Islet of Langerhans (tissue), 1 donor: ENCODE results near the gene CATSPER1.

Source experiments
- FAIRE-seq: peaks from one replicate; lab custom pipeline; 2011; peaks lifted over from hg19 to GRCh38; lab: Jason Lieb, UNC

Gene CATSPER1

DNA sequence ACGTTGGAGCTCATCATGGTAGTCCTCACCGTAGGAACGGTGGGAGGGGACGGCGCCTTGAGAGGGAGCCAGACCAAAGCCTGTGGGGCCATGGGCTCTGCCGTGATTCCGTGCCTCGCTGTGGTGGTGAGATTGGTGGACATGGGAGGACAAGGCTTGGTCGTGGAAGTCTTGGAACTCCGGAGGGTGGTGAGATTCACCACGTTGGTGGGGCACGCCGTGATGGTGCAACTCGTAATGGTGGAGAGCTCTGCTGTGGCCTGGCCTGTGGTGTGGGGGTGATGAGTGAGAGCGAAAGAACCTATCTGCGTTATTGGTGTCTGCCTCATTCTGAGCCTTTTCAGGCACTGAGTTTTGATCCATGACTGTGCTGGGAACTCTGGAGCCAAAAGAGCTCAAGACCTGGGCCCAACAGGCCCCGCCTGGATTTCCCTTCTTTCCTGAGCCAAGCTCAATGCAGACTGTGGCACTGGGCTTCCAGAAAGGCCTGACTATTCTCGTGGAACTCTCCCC is at the start of gene CATSPER1:
Gene CATSPER1, minus strand, starts transcription at position 463 of the 513 bp plus-strand sequence. Its CDS starts 100 bp downstream, at position 363.
- no peak for FAIRE-seq

DNA sequence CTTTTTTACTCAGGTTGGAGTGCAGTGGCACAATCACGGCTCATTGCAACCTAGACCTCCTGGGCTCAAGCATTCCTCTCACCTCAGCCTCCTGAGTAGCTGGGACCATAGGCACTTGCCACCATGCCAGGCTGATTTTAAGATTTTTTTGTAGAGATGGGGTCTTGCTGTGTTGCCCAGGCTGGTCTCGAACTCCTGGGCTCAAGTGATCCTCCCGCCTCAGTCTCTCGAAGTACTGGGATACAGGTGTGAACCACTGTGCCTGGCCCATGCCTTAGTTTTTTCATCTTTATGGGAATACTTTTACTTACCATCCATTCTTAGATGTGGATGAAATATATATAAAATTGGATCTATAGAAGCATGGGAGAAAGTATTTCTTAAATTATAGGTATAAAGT is 49.0 kb upstream of the CATSPER1 start:
- no peak for FAIRE-seq

DNA sequence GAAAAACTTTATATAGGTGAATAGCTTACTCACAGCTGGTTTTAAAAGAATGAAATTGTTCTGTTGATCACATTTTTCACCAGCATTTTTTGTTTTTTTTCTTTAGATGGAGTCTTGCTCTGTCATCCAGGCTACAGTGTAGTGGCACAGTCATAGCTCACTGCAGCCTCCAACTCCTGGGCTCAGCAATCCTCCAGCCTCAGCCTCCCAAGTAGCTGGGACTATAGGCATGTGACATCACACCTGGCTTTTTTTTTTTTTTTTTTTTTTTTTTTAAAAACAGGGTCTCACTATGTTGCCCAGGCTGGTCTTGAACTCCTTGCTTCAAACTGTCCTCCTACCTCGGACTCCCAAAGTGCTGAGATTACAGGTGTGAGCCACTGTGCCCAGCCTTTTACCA is 47.4 kb upstream of the CATSPER1 start:
- FAIRE-seq, result no peak

DNA sequence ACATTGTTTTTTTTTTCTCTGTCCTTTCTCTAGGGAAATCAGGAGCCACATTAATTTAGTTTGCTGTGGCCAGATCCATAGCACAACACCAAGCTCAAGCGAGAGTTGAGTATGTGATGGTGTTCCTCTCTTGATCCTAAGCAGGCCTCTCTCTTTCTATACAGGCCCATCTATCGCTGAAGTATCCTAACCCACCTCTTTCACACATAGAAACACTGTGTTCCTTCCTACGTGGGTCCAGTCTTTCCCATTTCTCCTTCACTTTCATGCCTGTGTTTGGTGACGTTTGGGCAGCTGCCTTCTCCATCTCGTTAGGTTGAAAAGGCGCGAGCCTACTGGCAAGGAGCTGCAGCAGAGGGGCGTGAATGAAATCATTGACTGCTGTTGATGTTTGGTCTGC is 46.2 kb upstream of the CATSPER1 start:
- no peak for FAIRE-seq

DNA sequence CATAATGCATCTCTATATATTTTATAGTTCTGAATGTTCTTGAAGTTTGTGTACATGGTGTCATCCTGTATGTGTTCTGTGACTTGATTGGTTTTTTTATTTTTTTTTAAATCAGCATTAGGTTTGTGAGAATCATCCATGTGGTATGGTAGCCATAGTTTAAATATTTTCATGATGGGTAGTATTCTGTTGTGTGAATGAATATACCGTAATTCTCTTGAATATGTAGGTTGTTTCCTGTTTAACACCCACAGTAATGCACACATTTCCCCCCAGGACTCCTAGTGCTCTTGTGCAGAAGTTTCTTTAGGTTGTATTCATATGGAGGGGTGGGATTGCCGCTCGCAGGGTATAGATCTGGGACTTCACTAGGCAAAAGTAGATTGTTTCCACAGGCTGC is 45.8 kb upstream of the CATSPER1 start:
- no peak for FAIRE-seq

DNA sequence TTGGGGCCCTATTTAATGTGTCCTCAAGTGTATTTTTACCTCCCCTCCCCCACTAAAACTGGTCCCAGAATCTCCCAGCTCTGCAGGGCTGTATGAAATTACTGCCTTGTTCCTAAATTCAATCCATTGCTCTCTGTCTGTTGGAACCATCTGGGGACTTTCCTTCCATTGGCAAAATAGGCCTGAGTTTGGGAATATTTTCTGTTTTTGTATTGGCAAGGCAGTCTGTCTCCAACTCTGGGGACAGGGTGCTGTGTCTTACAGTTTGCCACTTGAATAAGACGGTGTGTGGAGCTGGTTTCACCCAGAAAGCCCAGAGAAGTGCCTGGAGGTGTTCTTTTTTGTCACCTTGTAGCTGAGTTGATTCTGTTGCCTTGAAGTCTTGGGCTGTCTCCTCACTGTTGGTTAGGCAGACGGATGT is 45.1 kb upstream of the CATSPER1 start:
- FAIRE-seq, result no peak

DNA sequence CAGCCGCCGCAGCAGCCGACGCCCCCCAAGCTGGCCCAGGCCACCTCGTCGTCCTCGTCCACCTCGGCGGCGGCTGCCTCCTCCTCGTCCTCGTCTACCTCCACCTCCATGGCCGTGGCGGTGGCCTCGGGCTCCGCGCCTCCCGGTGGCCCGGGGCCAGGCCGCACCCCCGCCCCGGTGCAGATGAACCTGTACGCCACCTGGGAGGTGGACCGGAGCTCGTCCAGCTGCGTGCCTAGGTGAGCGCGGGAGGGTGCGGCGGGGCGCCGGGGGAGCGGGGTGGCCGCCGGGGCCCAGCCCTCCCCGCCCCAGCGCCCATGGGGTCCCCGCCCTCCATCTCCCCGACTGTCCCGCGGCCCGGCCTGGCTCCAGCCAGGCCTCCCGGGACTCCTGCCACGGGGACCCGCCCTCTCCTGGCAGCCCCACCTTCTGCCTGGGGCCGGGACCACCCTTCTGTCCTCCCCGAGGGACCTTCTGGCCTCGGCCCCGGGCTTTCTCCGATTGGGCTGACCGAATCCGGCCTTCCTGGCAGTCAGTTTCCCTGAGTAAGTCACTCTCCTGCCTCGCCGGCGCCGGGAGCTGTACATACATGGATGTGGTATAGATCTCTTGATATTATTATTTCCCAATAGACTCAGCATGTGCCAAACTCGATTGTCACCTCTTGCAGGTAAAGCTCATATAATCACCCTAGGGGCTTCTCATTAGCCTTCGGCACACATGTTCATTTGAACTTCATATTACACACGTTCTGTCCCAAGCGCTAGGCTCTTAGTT is 44.5 kb upstream of the CATSPER1 start:
- FAIRE-seq, result no peak

DNA sequence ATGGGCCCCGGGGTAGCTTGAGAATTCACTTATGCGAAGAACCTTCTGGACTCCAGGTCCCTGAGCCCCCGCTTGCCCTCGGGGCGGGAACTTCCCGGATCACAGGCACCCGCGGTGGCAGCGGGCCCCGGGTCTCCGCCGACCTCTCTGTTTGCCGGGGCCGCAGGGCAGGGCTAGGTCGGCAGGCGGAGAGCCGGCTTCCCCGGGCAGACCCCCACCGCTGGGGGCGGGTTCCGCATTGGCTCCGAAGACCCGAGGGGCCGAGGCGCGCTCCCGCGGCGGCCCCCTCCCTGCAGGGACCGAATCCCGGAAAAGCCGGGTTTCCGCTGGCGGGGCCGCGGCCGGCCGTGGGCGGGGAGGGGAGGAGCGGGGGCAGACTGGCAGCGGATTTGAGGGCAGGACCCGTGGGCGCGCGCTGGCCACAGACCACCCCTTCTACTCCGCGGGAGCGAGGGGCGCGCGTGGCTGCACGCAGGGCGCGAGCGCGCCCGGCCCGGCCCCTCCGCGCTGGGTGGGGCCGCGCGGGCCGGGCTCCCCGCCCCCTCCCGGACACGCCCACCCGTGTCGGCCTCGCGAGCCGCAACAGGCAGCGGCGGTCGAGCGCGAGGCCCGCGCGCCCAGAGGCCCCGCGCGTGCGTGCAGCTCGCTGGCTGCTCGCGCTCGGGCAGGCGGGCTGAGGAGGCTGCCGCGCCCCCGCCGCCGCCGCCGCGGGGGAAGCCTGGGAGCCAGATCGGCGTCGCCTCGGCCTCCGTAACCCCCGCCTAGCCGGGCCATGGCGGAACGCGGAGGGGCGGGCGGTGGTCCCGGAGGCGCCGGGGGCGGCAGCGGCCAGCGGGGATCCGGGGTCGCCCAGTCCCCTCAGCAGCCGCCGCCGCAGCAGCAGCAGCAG is 43.7 kb upstream of the CATSPER1 start, which contains the start of gene PACS1:
Gene PACS1, plus strand, starts transcription at position 558 of the 889 bp plus-strand sequence. Its CDS starts 215 bp downstream, at position 773.
- no peak for FAIRE-seq

DNA sequence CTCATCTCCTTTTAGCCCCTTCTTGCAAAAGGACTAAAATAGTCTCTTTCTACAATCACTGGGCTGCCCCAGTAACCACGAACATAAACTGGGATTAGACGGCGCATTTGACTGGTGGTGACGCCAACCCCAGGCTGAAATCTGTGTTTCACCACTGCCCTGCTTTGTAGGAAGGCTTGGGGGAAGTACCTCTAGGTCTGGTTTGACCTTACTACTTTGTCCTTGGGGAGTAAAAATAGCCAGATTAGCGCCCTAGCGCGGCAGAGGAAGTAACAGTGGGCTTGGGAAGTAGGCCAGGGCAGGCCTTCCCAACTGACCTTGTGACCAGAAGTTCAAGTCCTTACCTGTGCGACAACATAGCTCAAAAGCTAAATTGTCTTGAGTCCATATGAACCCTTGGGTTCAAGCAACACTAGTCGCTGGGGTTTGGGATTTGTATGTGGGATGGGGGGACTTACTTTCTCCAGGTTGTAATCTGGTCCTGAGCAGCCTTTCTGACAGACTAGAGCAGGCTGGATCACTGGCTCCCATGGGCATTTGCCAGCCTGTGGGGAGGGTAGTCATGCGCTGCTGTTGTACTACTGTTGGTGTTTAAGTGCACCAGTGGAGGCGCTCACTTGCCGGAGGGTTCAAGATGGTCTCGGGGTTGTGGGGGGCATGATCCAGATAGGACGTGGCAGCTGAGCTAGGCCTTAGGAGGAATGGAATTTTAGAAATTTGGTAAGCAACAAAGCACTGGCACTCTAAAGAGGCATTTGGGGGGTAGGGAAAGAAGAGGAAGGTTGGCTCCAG is 42.8 kb upstream of the CATSPER1 start:
- no peak for FAIRE-seq

DNA sequence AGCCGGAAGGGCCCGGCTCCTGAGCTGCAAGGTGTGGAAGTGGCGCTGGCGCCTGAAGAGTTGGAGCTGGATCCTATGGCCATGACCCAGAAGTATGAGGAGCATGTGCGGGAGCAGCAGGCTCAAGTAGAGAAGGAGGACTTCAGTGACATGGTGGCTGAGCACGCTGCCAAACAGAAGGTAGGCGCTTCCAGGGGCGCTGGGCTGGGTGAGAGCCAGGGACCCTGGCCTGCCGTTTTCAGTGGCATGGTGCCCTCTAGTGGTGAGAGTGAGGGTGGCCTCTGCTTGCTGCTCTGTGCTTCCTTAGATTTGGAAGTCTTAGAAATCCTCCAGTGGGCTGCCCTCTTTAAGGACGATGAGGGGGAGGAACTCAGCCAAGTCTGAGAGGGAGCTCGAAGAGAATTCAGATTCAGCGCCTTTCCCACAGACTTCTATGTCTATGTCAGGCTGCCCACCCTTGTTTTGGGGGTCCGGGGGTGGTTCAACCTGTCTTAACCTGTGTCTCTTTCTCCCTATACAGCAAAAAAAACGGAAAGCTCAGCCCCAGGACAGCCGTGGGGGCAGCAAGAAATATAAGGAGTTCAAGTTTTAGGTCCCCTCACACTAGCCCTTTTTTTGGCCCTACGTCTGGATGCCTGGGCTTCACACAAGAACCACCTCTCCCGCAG is 42.0 kb upstream of the CATSPER1 start:
- no peak for FAIRE-seq

DNA sequence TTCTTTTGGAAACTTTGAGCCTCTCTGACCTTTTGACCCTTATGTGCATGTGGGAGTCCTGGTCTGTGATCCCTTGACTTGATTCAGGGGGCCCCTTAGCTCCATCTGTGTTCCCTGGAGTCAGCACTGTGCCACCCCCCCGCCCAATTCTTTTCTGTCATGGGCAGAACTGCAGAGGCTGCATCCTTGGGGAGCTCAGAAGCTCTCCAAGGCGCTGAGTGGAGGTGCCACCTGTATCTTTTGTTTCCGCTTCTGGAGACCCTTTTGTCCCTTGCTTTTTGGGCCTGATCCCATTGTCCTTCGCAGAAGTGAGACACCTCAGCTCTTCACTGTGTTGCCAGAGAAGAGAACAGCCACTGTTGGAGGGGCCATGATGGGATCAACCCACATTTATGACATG is 41.4 kb upstream of the CATSPER1 start:
- no peak for FAIRE-seq

DNA sequence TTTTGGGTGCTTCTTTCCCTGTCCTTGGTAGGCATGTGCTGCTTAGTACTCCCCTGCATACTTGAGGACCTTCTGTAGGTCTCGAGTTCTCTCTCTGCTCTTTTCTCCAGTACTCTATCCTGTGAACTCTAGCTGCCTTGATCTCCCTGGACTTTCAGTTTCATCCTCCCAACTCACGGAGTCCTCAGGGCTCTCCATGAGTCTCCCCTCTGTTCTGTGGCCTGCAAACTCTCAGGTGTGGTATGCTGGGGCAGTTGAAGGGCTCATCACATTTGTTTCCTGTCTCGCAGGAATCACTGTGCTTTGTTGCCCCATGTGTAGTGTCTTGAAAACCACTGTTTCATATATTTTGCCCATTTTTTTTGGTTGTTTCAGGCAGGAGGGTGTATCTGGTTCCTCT is 40.5 kb upstream of the CATSPER1 start:
- no peak for FAIRE-seq

DNA sequence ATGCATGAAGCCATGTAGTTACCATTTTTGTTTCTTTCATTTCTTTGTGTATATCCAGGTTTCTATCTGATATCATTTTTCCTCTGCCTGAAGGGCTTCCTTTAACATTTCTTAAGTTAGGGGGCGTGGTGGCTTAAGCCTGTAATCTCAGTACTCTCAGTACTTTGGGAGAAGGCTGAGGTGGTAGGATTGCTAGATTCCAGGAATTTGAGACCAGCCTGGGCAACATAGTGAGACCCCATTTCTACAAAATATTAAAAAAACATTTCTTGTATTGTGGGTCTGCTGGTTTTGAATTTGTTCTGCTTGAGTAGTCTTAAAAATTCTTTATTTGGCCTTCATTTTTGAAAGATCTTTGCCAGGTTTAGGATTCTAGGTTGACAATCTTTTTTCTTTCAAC is 38.3 kb upstream of the CATSPER1 start:
- no peak for FAIRE-seq

DNA sequence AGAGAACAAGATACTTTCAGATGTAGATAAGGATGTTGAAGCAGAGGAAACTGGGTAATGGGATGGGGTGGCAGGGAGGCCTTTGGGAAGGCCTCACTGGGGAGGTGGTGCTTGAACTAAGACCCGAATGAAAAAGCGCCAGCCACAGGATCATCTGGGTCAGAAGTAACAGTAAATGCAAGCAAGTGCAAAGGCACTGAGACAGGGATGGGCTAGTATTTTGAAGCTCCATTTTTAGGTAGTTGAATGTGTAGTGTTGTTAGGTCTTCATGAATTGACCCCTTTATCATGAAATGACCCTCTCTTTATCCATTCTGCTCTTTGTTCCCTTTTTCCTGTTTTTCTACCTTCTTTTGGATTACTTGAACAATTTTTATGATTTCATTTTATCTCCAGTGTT is 37.6 kb upstream of the CATSPER1 start:
- FAIRE-seq, result no peak

DNA sequence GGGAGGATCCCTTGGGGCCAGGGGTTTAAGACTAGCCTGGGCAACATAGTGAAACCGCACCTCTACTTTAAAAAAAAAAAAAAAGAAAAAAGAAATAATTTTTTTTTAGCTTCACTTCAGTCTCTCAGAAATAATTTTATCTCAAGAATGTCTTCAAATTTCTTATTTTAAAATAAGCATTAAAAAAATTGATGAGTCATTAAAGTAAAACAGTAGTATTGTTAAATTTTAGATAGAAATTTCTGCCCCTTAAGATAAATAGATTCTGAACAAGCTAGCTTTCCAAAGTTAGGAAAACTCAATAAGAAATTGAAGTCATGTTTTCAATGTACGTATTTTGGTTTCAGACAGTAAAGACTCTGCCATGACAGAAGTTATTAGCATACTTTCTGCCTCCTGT is 36.1 kb upstream of the CATSPER1 start:
- no peak for FAIRE-seq

DNA sequence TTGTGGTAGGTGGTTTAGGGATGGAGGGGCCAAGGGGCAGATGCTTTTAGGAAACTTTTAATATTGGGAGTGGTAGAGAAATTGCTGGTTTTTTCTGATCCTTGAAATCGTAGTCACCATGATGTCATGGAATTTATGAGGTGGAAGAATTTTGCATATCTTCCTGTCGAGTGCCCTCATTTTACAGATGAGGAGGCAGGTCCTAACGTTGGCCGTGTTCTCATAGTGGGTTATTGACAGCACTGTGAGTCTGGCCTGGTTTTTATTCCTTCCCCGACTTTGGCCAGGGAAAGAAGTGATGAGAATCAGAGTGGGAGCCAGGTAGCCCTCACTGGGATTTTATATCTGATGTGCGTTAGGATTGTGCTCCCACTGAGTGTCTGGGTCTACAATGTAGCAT is 35.0 kb upstream of the CATSPER1 start:
- FAIRE-seq, result no peak

DNA sequence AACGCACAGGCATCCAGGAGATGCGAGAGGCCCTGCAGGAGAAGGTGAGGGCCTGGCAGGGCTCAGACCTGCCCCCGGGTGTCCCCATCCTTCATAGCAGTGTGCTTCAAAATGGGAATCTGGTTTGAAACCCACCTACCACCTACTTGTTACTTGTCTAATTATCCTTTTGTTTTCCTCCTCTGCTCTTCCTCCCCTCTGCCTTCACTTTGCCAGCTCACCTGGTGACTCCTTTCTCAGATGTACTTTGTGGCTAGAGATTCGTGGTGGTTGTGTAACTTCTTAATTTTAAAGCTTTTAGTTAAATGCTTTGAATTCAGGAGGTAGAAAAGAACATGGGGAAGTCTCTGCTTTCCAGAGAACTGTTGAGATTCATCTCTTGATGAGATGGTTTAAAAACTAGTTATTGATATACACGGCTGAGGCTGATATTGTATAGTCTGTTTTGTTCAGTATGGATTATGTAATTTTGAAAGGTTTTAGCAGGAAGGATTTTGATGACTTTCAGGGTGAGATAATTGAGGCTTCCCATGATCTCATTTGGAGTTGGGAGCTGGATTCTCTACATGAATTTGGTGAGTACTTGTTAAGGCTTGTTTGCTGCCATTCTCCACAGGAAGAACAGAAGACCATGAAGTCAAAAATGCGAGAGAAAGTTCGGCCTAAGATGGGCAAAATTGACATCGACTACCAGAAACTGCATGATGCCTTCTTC is 33.8 kb upstream of the CATSPER1 start:
- no peak for FAIRE-seq

DNA sequence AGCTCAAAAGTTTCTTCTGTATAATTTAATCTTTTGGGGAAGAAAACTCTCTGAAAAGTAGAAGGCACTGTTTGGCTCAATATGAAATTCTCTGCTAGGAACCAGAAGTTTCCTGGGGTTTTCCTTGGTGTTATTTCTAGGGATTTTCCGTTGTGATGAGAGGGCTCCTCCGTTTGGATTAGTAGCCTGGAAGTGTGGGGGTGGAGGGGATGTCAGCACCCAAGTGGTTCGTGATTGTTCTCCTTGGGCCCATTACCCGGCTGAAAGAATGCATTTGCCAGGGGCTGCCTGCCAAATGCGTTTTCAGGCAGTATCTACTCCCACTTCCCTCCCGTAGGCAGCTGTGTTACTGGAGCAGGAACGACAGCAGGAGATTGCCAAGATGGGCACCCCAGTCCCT is 30.2 kb upstream of the CATSPER1 start:
- no peak for FAIRE-seq

DNA sequence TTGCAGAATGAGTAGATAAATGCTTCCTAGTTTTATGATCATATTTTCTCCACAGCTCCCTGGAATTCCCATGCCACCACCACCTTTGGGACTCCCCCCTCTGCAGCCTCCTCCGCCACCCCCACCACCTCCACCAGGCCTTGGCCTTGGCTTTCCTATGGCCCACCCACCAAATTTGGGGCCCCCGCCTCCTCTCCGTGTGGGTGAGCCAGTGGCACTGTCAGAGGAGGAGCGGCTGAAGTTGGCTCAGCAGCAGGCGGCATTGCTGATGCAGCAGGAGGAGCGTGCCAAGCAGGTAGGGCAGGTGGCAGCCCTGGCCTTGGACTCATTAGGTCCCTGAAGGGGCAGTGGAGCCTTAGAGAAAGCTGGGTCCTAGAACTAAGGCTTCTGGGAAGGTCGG is 28.7 kb upstream of the CATSPER1 start:
- FAIRE-seq, result no peak

DNA sequence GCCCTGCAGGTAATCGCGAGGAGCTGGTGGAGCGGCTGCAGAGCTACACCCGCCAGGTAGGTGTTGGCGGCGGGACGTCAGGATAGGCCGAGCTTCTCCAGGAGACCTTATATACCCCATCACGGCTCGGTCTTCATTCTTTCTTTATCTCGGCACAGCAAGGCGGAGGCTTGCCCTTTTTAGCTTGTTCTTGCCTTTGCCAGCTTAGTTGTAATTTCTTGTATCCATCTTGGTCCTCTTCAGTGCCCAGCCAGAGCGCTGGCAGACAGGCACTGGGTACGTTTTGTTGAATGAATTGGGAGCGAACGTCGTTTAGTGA is 26.3 kb upstream of the CATSPER1 start:
- no peak for FAIRE-seq
